Measurements from ENCODE around the gene SPRED2.

DNA sequence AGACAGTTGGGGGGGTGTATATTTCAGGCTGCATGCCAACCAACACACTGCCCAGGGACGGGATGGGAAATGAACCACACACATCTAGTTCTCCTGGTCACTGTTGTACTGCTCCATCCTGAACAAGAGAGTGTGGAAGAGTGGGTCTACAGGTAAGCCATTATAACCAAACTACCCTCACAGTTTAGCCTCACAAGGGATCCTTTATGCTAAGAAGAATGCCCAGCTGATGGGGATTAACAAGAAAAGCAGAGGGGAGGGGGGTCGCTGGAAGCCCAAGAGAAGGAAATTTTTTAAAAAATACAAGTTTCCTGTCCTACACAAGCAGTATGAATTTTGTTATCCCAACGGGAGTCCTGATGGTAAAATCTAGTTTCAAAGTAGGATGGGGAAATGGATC lies 16.1 kb downstream of the SPRED2 start:
- TF ChIP-seq, protein P1, sequence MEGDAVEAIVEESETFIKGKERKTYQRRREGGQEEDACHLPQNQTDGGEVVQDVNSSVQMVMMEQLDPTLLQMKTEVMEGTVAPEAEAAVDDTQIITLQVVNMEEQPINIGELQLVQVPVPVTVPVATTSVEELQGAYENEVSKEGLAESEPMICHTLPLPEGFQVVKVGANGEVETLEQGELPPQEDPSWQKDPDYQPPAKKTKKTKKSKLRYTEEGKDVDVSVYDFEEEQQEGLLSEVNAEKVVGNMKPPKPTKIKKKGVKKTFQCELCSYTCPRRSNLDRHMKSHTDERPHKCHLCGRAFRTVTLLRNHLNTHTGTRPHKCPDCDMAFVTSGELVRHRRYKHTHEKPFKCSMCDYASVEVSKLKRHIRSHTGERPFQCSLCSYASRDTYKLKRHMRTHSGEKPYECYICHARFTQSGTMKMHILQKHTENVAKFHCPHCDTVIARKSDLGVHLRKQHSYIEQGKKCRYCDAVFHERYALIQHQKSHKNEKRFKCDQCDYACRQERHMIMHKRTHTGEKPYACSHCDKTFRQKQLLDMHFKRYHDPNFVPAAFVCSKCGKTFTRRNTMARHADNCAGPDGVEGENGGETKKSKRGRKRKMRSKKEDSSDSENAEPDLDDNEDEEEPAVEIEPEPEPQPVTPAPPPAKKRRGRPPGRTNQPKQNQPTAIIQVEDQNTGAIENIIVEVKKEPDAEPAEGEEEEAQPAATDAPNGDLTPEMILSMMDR (IDR thresholded peaks at IDR 0.05) = no peak
- TF ChIP-seq POLR2A (IDR thresholded peaks at IDR 0.05) = no peak

Measured in stomach (tissue), 4 donors.